Endothelial cell of umbilical vein (primary cell): ENCODE results near the gene ROPN1. TPM values are rescaled to one million over a fixed set of nuclear protein-coding genes. Genes with fewer than 3 reads are reported as not detected.
"Not testable (repeated sequence)": the region's sequence is repeated elsewhere in the genome, so short reads cannot be mapped to it uniquely, and the experiment has no call there.

Experiments
- BruUV-seq: library from RNA; stranded (reverse); fragments of 400-500 nt; replicated peaks from 2 replicates; lab custom pipeline; 2021; lab: Mats Ljungman, UMichigan
- CTCF ChIA-PET: fragments of 300-600, 350-600 bp; sonication (Branson Sonifier 250); formaldehyde crosslinking; loops from one replicate; lab custom pipeline; 2021; ENCODE audit warnings: antibody characterized with exemption, inconsistent platforms; lab: Charles Lee
- POLR2A ChIA-PET: fragments of 300-600, 350-600 bp; sonication (Branson Sonifier 250); formaldehyde crosslinking; loops from one replicate; lab custom pipeline; 2021; ENCODE audit warnings: antibody characterized with exemption, inconsistent platforms; lab: Charles Lee
- DNase-seq: peaks from one replicate; pipeline ENCODE4 v3.0.0-alpha.2; 2011; ENCODE audit warnings: low read depth, low spot score
- FAIRE-seq: peaks from 2 replicates; lab custom pipeline; 2011; peaks lifted over from hg19 to GRCh38; lab: Jason Lieb, UNC
- H2AFZ ChIP-seq: 2 replicates; pipeline ENCODE4 v1.6.0; 2012; ENCODE audit warnings: low read depth, low read length, control low read depth, inconsistent platforms
- H3K27ac ChIP-seq: 2 replicates; pipeline ENCODE4 v1.5.1; 2011; ENCODE audit warnings: low read depth, mild to moderate bottlenecking, control low read depth, low read length, moderate library complexity; ENCODE audit not compliant: insufficient read depth
- H3K27me3 ChIP-seq, 2 experiments: 2 replicates each; pipeline versions ENCODE4 v1.6.0 to v1.6.1; 2011; ENCODE audit warnings: low read length in 2 of 2, mixed read lengths in 1 of 2; ENCODE audit not compliant: control insufficient read depth in 2 of 2, insufficient read depth in 2 of 2
- H3K36me3 ChIP-seq, 2 experiments: 2 replicates in 1 of 2; 3 replicates in 1 of 2; pipeline ENCODE4 v1.5.1; 2011; ENCODE audit warnings: low read length in 2 of 2, mild to moderate bottlenecking in 1 of 2, moderate library complexity in 1 of 2; ENCODE audit not compliant: control insufficient read depth in 2 of 2, insufficient read depth in 2 of 2; ENCODE audit errors: extremely low read depth in 1 of 2
- H3K4me1 ChIP-seq: 3 replicates; pipeline ENCODE4 v1.5.1; 2011; ENCODE audit warnings: mild to moderate bottlenecking, low read length; ENCODE audit not compliant: control insufficient read depth, insufficient read depth; ENCODE audit errors: extremely low read depth
- H3K4me2 ChIP-seq: 2 replicates; pipeline ENCODE4 v1.6.1; 2011; ENCODE audit warnings: low read length, control low read depth, mixed read lengths; ENCODE audit not compliant: insufficient read depth
- H3K4me3 ChIP-seq, 3 experiments: fragments of 200-600 bp in 1 of 3; sonication (generic), shearing (Covaris generic) in 1 of 3; replicated peaks in 1 of 3; 2 replicates each; pipeline ENCODE4 v1.5.1; 2011 to 2016; ENCODE audit warnings: control low read depth in 3 of 3, low read length in 3 of 3, mild to moderate bottlenecking in 2 of 3, inconsistent platforms in 1 of 3, low read depth in 1 of 3, moderate library complexity in 1 of 3; ENCODE audit not compliant: insufficient read depth in 1 of 3
- H3K79me2 ChIP-seq: 2 replicates; pipeline ENCODE4 v1.6.0; 2012; ENCODE audit warnings: low read length, inconsistent platforms; ENCODE audit not compliant: control insufficient read depth, insufficient read depth
- H3K9ac ChIP-seq: replicated peaks from 2 replicates; pipeline ENCODE3; 2011; ENCODE audit warnings: low read length, control low read depth; ENCODE audit not compliant: insufficient read depth; ENCODE audit errors: extremely low read depth
- H3K9me1 ChIP-seq: replicated peaks from 3 replicates; pipeline ENCODE4 v1.6.0; 2011; ENCODE audit warnings: mild to moderate bottlenecking, low read length; ENCODE audit not compliant: control insufficient read depth, insufficient read depth; ENCODE audit errors: extremely low read depth
- H3K9me3 ChIP-seq: replicated peaks from 2 replicates; pipeline ENCODE4 v1.5.1; 2012; ENCODE audit warnings: low read length, inconsistent platforms; ENCODE audit not compliant: control insufficient read depth, insufficient read depth
- H4K20me1 ChIP-seq: replicated peaks from 2 replicates; pipeline ENCODE3; 2011; ENCODE audit warnings: mild to moderate bottlenecking, low read length; ENCODE audit not compliant: control insufficient read depth, insufficient read depth; ENCODE audit errors: extremely low read depth
- CTCF ChIP-seq, 2 donors: IDR thresholded peaks; 1 replicate in 1 of 2; 2 replicates in 1 of 2; pipeline ENCODE4 v1.5.1; 2011; ENCODE audit warnings: low read length in 2 of 2, mild to moderate bottlenecking in 2 of 2, moderate library complexity in 2 of 2, control low read depth in 1 of 2, inconsistent platforms in 1 of 2, low read depth in 1 of 2; ENCODE audit not compliant: insufficient read depth in 1 of 2; ENCODE audit errors: extremely low read depth in 1 of 2
- FOS ChIP-seq: IDR thresholded peaks from 2 replicates; pipeline ENCODE4 v1.6.1; 2011; ENCODE audit warnings: mild to moderate bottlenecking, low read length, moderate library complexity, borderline replicate concordance; ENCODE audit not compliant: insufficient read depth
- GATA2 ChIP-seq: IDR thresholded peaks from 2 replicates; pipeline ENCODE4 v1.7.0; 2011; ENCODE audit warnings: low read depth, mild to moderate bottlenecking, moderate library complexity, mixed read lengths, low read length; ENCODE audit not compliant: insufficient read length, insufficient read depth
- JUN ChIP-seq: IDR thresholded peaks from 2 replicates; pipeline ENCODE4 v1.6.1; 2011; ENCODE audit warnings: borderline replicate concordance, low read depth; ENCODE audit not compliant: insufficient read length, insufficient read depth
- MAX ChIP-seq: IDR thresholded peaks from 2 replicates; pipeline ENCODE4 v1.6.1; 2011; ENCODE audit not compliant: insufficient read depth, insufficient read length
- MYC ChIP-seq: IDR thresholded peaks from one replicate; pipeline ENCODE4 v1.6.1; 2011; ENCODE audit warnings: mild to moderate bottlenecking, low read depth, low read length
- POLR2AphosphoS5 ChIP-seq: IDR thresholded peaks from 2 replicates; pipeline ENCODE4 v1.6.1; 2012; ENCODE audit warnings: low read depth, mild to moderate bottlenecking, control low read depth, low read length, moderate library complexity; ENCODE audit not compliant: insufficient read depth
- dilution Hi-C: fragments of 300-500 bp; cut with MboI; formaldehyde crosslinking; loops from one replicate; pipeline ENCODE4 v1.15.0; 2019; ENCODE audit warnings: low sequenced_read_pairs; ENCODE audit not compliant: extremely low pct_ligation_motif_present
- intact Hi-C: fragments of 100-400 bp; cut with micrococcal nuclease; formaldehyde crosslinking; loops from one replicate; pipeline ENCODE4 v1.10.0; 2022
- polyA plus RNA-seq, 4 experiments: library from polyadenylated mRNA; depleted of rRNA in 3 of 4; stranded (reverse) in 3 of 4; unstranded in 1 of 4; fragments of >200 nt; gene quantifications; 2 replicates each; pipeline versions ENCODE4 v1.2.1 to v1.2.3, GENCODE V29; 2011 to 2012; ENCODE audit warnings: missing spikeins in 1 of 4
- total RNA-seq: library from RNA; stranded (reverse); gene quantifications from 2 replicates; pipeline ENCODE4 v1.2.3, GENCODE V29; 2021

The ROPN1 gene
- total and polyA plus RNA-seq, 2 donors (not counting 3 experiments of a cell fraction or from before 2014, with no cell fraction given): not detected

- dilution Hi-C loops (no loop called here), intact Hi-C loops (no loop called here)
- FAIRE-seq (no peak), DNase-seq (no peak)
- POLR2A ChIA-PET: no interaction called here
- Histone ChIP-seq H4K20me1 (no peaks in the 10 kb centered on the region), H3K79me2 (no peaks in the 10 kb centered on the region), H3K9me1 (no peaks in the 10 kb centered on the region), H3K9me3 (no peaks in the 10 kb centered on the region), H3K4me1 (no peaks in the 10 kb centered on the region), H3K9ac (no peak overlapping the region), H3K36me3 (no peaks in the 10 kb centered on the region), H3K4me2 (no peak overlapping the region), H3K27me3 (peaks cover 38 to 75% of the 10 kb centered on the region in 2 experiments), H3K4me3 (no peak overlapping the region), H2AFZ (no peak overlapping the region), H3K27ac (no peak overlapping the region)
- CTCF ChIA-PET: no interaction called here
- BruUV-seq: no TSS peak
- no peak for TF ChIP-seq MAX
- TF ChIP-seq CTCF (IDR thresholded peaks at IDR 0.05; ENCODE audit: extremely low read depth in 1 of 2, insufficient read depth in 1 of 2, low read depth in 1 of 2, low read length in 2 of 2): no peak
- TF ChIP-seq JUN: no peak
- TF ChIP-seq FOS: no peak
- no peak for TF ChIP-seq POLR2AphosphoS5
- no peak for TF ChIP-seq GATA2
- no peak for TF ChIP-seq MYC
Observed at GRCh38 chr3:123984350-123984749, 7.6 kb downstream of the ROPN1 start.

GRCh38 chr3:123981317-123981716, 10.6 kb downstream of the ROPN1 start:
- H3K4me2 ChIP-seq, H3K36me3 ChIP-seq, H3K4me1 ChIP-seq, H3K9ac ChIP-seq, H2AFZ ChIP-seq, H3K9me1 ChIP-seq, FAIRE-seq, H3K9me3 ChIP-seq, H3K27ac ChIP-seq, dilution Hi-C loops, POLR2A ChIA-PET, H4K20me1 ChIP-seq, BruUV-seq, DNase-seq, H3K79me2 ChIP-seq, H3K4me3 ChIP-seq: not testable (repeated sequence)
- H3K27me3 ChIP-seq: peaks cover 36 to 52% of the 10 kb centered on the region in 2 experiments
- CTCF ChIA-PET: interaction anchor here (1.9 to 2.8 kb wide), 3 partner anchors 8 to 257 kb away, joined by 4 to 12 read pairs (median 8); no protein-coding TSS in a partner anchor
- intact Hi-C loops: loop anchor here (2.0 kb wide), 1 partner anchor 231 kb away; no protein-coding TSS in a partner anchor
